ENCODE data around the gene CKAP4. TPM values are rescaled to one million over a fixed set of nuclear protein-coding genes. Genes with fewer than 3 reads are reported as not detected.

CKAP4 gene
- 162 and 217 TPM in 2 replicates for total RNA-seq (ENCODE audit: low replicate concordance)

- DNase-seq (ENCODE audit: low read depth), result peak; percentile 71
- peak within 1 kb of the TSS; percentile 83 for H3K4me3 ChIP-seq (ENCODE audit: low read depth, low read length)
These were observed at the start of gene CKAP4 for GRCh38 chr12:106247674-106248311. Gene CKAP4 (minus strand): TSS chr12:106248020. CDS start chr12:106247851, 169 bp downstream.

GRCh38 chr12:106297075-106297474 lies 49.3 kb upstream of the CKAP4 start:
- no peak overlapping the region for H3K4me3 ChIP-seq (ENCODE audit: low read depth, low read length)
- DNase-seq (ENCODE audit: low read depth), result no peak
- no peak for TF ChIP-seq CTCF (IDR thresholded peaks at IDR 0.05; ENCODE audit: insufficient read depth, low read length)

More at GRCh38 chr12:106247674-106248311, at the start of gene CKAP4:
- no peak for TF ChIP-seq CTCF (IDR thresholded peaks at IDR 0.05; ENCODE audit: insufficient read depth, low read length)

- no peak overlapping the region for H3K4me3 ChIP-seq (ENCODE audit: low read depth, low read length)
- DNase-seq (ENCODE audit: low read depth), result peak; percentile 78
- no peak for TF ChIP-seq CTCF (IDR thresholded peaks at IDR 0.05; ENCODE audit: insufficient read depth, low read length)
These were observed 48.5 kb upstream of the CKAP4 start for GRCh38 chr12:106296179-106296877.

GRCh38 chr12:106292339-106292738 lies 44.5 kb upstream of the CKAP4 start:
- DNase-seq (ENCODE audit: low read depth), result no peak
- TF ChIP-seq CTCF (IDR thresholded peaks at IDR 0.05; ENCODE audit: insufficient read depth, low read length), result no peak

GRCh38 chr12:106291342-106291741 lies 43.5 kb upstream of the CKAP4 start:
- no peak for DNase-seq (ENCODE audit: low read depth)
- H3K4me3 ChIP-seq (ENCODE audit: low read depth, low read length), result no peak overlapping the region
- no peak for TF ChIP-seq CTCF (IDR thresholded peaks at IDR 0.05; ENCODE audit: insufficient read depth, low read length)

More at GRCh38 chr12:106292339-106292738, 44.5 kb upstream of the CKAP4 start:
- no peak overlapping the region for H3K4me3 ChIP-seq (ENCODE audit: low read depth, low read length)

GRCh38 chr12:106290666-106291065 lies 42.8 kb upstream of the CKAP4 start:
- no peak for TF ChIP-seq CTCF (IDR thresholded peaks at IDR 0.05; ENCODE audit: insufficient read depth, low read length)
- no peak for DNase-seq (ENCODE audit: low read depth)
- no peak overlapping the region for H3K4me3 ChIP-seq (ENCODE audit: low read depth, low read length)
